HG02981 (cell line): ENCODE data around the gene AMBP.

Experiments
- ATAC-seq: cut with Tn5 transposase; IDR thresholded peaks from one replicate; pipeline ENCODE4 v1.9.1; 2021; ENCODE audit warnings: mild to moderate bottlenecking, moderate library complexity; ENCODE audit not compliant: unreplicated experiment

Gene AMBP

DNA sequence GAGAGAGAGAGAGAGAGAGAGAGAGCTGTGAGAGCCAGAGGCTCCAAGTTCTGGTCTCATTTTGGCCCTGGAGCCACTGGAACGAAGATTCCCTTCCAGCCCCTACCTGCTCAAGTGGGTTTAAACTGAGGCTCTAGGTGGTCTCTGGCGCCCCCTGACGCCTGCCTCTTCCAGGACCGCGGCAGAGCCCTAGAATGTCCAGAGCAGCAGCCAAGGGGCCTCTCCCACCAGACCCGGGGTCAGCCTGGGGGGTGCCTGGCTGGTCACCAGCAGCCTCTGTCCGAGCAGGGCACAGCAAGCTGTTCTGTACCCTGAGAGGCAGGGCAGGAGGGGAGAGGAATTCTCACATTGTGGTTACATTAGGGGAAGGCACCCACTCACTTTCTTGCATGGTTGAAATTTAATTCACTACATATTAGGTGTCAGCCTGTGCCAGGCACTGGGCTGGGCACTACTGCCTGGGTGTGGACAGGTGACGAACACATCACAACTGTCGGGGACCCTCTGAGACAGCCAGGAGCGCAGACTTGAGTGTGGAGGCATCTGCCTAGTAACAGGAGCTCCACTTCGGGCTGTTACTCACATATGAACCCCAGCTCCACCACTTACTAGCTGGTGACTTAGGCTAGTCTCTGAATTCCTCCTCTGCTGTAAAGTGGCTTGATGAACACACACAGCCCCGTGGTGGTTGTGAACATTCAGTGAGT lies 44.5 kb downstream of the AMBP start:
- ATAC-seq, result no peak

- ATAC-seq, result no peak
Measured at GRCh38 chr9:114031948-114032840, 45.9 kb downstream of the AMBP start.

DNA sequence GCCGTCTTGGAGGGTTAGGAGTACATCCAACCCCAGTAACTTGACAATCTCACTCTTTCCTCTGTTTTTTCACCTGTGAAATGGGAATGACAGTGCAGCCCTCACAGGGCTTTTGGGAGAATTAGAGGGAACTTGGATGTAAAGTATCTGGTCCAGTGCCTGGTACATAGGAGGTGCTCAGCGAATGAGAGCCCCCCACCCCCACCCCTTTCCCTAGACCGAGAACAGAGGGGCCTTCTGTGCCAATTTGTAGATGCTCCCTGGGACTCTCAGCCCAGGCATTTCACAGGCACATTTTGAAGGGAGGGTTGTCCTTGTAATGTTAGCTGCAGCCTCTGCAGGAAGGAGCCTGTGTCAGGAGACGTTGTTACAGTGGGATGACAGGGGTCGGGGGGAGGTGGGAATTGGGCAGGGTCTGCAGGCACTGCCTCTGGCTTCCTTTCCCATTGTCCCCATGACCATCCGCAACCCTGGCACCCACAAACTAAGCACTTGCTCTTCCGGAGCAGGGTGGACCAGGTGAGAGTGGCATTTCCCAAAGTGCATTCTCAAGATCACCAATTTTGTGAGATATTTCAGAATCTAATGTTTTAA lies 47.0 kb downstream of the AMBP start:
- no peak for ATAC-seq

GRCh38 chr9:114030364-114030763 lies 47.7 kb downstream of the AMBP start:
- ATAC-seq, result no peak

GRCh38 chr9:114029311-114030170 lies 48.6 kb downstream of the AMBP start:
- ATAC-seq, result no peak

DNA sequence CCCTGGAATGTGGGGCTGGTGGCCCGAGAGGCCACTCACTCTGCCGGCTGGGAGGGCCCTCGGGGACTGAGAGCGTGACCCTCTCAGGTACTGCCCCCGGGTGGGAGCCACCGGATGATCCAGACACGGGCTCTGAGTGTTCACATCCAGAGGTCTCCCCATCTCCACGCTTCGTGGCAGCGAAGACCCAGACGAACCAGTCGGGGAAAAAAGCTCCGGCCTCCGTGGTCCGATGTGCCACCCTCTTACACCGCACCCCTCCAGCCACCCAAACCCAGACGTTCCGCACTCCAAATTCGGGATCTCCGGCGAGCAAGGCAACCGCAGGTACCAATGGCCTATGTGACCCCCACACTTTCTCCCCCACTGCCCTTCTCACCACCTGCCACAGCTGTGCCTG lies 49.5 kb downstream of the AMBP start:
- no peak for ATAC-seq

DNA sequence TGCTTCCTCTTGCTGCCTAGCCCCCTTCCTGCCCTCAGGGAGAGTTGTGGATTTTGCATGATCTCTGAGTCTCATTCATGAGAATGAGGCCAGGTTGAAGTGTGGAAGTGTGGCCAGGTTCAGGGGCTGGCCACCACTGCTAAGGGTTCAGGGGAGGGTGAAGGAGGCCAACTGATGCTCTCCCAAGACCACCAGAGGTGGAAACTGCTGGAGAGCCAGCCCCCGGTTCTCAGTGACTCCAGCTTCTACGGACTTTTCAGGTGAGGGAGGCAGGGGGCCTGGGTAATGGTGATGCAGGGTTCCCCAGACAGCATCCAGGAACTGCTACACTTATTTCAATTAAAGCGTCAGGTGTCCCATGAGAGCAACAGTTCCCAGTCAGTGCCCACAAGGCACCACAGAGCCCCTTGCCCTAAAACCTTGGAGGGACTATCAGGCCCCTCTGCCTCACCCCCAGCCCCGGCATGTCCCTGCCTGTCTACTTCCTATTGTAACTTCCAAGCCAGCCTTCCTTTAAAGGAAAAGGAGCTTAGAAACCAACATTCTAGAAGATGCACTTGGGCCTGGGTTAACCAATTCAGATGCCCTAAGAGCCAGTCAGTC lies 50.1 kb downstream of the AMBP start:
- no peak for ATAC-seq

- no peak for ATAC-seq
Measured at GRCh38 chr9:114027159-114027862, 50.8 kb downstream of the AMBP start.

GRCh38 chr9:114026335-114026734 lies 51.8 kb downstream of the AMBP start:
- ATAC-seq, result no peak

GRCh38 chr9:114025760-114026159 lies 52.3 kb downstream of the AMBP start:
- no peak for ATAC-seq

DNA sequence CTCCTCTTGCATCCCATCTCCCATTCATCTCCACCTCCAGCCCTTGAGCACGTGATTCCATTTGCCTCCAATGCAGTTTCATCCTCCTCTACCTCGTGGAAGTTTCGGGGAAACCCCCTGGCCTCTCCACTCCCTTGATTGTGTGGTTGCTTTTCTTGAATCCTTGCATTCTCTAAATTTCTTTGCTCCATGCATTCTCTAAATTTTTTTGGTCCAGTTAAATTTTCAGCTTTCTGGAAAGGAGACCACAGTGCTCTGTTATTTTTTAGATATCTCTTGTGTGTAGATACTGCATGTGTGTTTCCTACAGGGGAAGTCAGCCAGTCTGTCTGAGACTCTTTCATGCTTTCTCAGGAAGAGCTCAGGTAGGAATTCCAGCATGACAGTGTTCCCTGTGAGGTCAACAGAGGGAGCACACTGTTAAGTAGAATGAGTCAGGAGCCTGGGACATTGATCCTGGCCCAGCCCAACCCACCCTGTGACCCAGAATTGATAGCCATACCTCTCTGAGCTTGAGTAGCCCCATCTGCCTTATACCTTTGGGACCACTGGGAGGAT lies 52.8 kb downstream of the AMBP start:
- no peak for ATAC-seq

DNA sequence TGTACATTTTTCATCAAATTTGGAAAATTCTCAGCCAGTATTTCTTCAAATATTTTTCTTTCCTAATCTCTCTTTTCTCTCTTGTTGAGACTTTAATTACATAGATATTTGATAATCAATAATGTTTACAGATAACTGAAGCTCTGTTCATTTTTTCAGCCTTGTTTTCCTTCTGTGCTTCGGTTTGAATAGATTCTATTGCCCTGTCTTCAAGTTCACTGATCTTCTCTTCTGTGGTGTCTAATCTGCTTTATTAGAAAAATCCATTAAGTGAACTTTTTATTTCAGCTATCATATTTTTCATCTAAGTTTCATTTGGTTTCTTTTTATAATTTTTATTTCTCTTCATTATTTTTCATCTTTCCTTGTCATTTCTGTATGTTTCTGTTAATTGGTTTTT lies 54.1 kb downstream of the AMBP start:
- ATAC-seq, result no peak

- no peak for ATAC-seq
Measured at GRCh38 chr9:114021578-114021977, 56.5 kb downstream of the AMBP start.

- ATAC-seq, result no peak
Measured at GRCh38 chr9:114017741-114018715, 60.1 kb downstream of the AMBP start.

DNA sequence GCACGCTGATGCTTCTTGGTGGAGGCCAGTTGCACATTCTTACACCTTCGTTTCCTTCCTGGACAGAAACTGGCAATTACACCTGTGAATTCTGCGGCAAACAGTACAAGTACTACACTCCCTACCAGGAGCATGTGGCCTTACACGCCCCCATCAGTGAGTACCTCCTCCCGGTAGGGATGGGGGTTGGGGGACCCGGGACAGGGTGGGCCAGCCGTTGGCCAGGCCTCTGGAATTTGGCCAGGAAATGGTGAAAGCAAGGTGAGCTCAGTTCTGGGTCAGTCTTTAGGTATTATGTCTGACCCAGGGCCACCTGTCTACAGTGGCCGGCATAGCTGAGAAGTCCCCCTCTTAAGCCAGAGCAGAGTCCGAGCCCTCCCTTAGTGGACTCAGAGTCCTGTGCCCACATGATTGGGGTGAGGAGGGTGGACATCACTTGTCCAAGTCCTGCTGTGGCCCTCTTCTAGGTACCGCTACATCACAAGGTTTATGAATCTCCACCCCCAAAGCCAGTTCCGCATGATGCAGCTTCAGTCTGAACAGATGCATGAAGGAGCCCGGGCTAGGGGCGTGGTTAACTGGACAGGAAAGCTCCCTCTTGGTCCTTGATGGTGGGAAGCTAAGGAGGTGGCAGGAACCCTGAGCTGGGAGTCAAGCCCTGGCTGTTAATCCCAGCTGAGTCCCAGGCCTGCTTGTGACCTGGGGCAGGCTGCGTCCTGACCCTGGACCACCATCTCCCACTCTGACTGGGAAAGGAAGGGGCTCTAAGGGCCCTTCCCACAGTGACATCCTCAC lies 61.3 kb downstream of the AMBP start:
- ATAC-seq, result no peak

- ATAC-seq, result no peak
Measured at GRCh38 chr9:114016101-114016500, 62.0 kb downstream of the AMBP start.

GRCh38 chr9:114015607-114016006 lies 62.5 kb downstream of the AMBP start:
- no peak for ATAC-seq

DNA sequence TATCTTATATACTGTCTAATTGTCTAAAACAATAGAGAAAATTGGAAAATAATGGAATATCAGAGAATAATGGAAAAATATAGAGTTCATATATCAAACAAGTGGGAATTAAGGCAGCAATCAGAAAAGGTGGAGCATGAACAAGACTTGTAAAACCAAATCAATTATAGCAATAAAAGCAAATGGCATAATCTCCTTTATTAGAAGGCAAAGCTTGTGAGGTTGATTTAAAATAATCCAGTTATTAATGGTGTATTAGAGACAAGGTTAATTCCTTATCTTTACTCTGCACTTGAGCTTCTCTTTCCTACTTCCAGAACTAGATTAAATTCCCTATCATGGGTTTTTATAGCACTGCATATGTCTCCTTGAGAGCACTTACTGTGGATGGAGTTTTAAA lies 64.1 kb downstream of the AMBP start:
- no peak for ATAC-seq
